HepG2 (cell line): Measurements from ENCODE around the gene VAV2. TPM values are rescaled to one million over a fixed set of nuclear protein-coding genes. Genes with fewer than 3 reads are reported as not detected.
A peak's percentile ranks its signal among the peaks of the same experiment; 100 is the strongest.

Experiments
- ATAD3A ChIP-seq: sonication (generic); formaldehyde crosslinking; IDR thresholded peaks from 2 replicates; pipeline ENCODE4 v1.4.0; 2020; ENCODE audit warnings: missing genetic modification reagents
- BRCA1 ChIP-seq: sonication (generic); formaldehyde crosslinking; IDR thresholded peaks from 2 replicates; pipeline ENCODE4 v1.4.0; 2020; ENCODE audit warnings: missing genetic modification reagents
- CSRNP2 ChIP-seq: sonication (generic); formaldehyde crosslinking; conservative IDR thresholded peaks from 2 replicates; pipeline ENCODE4 v1.8.0; 2022; ENCODE audit warnings: low read depth, missing genetic modification reagents
- FOXC1 ChIP-seq: sonication (generic); formaldehyde crosslinking; IDR thresholded peaks from 2 replicates; pipeline ENCODE4 v1.8.0; 2022; ENCODE audit warnings: mild to moderate bottlenecking, missing genetic modification reagents, borderline replicate concordance
- GLI4 ChIP-seq: sonication (generic); formaldehyde crosslinking; IDR thresholded peaks from 2 replicates; pipeline ENCODE4 v1.5.1; 2020; ENCODE audit warnings: missing genetic modification reagents, mild to moderate bottlenecking, moderate library complexity, borderline replicate concordance
- KMT2B ChIP-seq: IDR thresholded peaks from 2 replicates; pipeline ENCODE4 v1.6.1; 2016; ENCODE audit warnings: missing genetic modification reagents, missing compliant biosample characterization
- SMAD1 ChIP-seq: sonication (generic); formaldehyde crosslinking; IDR thresholded peaks from 2 replicates; pipeline ENCODE4 v1.4.0; 2020; ENCODE audit warnings: missing genetic modification reagents, low read depth, mild to moderate bottlenecking, borderline replicate concordance
- SRSF9 ChIP-seq: fragments of 200-400 bp; formaldehyde crosslinking; IDR thresholded peaks from 2 replicates; pipeline ENCODE4 v1.6.1; 2018; ENCODE audit warnings: borderline replicate concordance, mild to moderate bottlenecking, low read depth, low read length; ENCODE audit not compliant: insufficient read depth, poor library complexity, severe bottlenecking
- TBX3 ChIP-seq: fragments of 450-650 bp; IDR thresholded peaks from 2 replicates; pipeline ENCODE4 v1.6.1; 2017; ENCODE audit warnings: antibody characterized with exemption, mild to moderate bottlenecking, inconsistent platforms, borderline replicate concordance
- ZBTB46 ChIP-seq: sonication (generic); formaldehyde crosslinking; IDR thresholded peaks from 2 replicates; pipeline ENCODE4 v1.4.0; 2020; ENCODE audit warnings: mild to moderate bottlenecking, missing genetic modification reagents, borderline replicate concordance
- ZNF570 ChIP-seq: sonication (generic); formaldehyde crosslinking; IDR thresholded peaks from 2 replicates; pipeline ENCODE4 v1.4.0; 2020; ENCODE audit warnings: mild to moderate bottlenecking, missing genetic modification reagents, borderline replicate concordance
- ZNF615 ChIP-seq: sonication (generic); formaldehyde crosslinking; IDR thresholded peaks from 2 replicates; pipeline ENCODE4 v1.5.0; 2020; ENCODE audit warnings: mild to moderate bottlenecking, missing genetic modification reagents, borderline replicate concordance
- ZNF740 ChIP-seq: sonication (generic); formaldehyde crosslinking; IDR thresholded peaks from 2 replicates; pipeline ENCODE4 v1.4.0; 2020; ENCODE audit warnings: missing genetic modification reagents
- polyA plus RNA-seq, 8 experiments: library from polyadenylated mRNA; depleted of rRNA in 3 of 8; stranded (reverse) in 7 of 8; unstranded in 1 of 8; fragments of >200 nt; fragmentation: Illumina TruSeq in 4 of 8; extraction: Trizol in 4 of 8; gene quantifications; 2 replicates each; pipeline versions ENCODE4 v1.2.1 to v1.2.3, GENCODE V29; 2011 to 2016; ENCODE audit warnings: low read depth in 4 of 8, missing spikeins in 1 of 8, mixed read lengths in 1 of 8; ENCODE audit not compliant: insufficient read depth in 1 of 8
- total RNA-seq, 5 experiments: library from RNA; depleted of rRNA; stranded (reverse); fragments of >200 nt; fragmentation: Illumina TruSeq; extraction: Trizol; gene quantifications; 2 replicates each; pipeline ENCODE4 v1.2.3, GENCODE V29; 2016; ENCODE audit warnings: low read depth in 1 of 5
- TF ChIP-seq, protein P1 (sequence below): sonication (generic); formaldehyde crosslinking; IDR thresholded peaks from 2 replicates; pipeline ENCODE4 v1.5.0; 2020; ENCODE audit warnings: mild to moderate bottlenecking, missing genetic modification reagents, borderline replicate concordance
- TF ChIP-seq, protein P2 (sequence below): sonication (generic); formaldehyde crosslinking; IDR thresholded peaks from 2 replicates; pipeline ENCODE4 v1.4.0; 2020; ENCODE audit warnings: mild to moderate bottlenecking, missing genetic modification reagents

VAV2 gene
- total and polyA plus RNA-seq, 2 of the 13 experiments (the other 11 are each of a cell fraction or from before 2014, with no cell fraction given): 22.5 to 22.9 TPM

DNA sequence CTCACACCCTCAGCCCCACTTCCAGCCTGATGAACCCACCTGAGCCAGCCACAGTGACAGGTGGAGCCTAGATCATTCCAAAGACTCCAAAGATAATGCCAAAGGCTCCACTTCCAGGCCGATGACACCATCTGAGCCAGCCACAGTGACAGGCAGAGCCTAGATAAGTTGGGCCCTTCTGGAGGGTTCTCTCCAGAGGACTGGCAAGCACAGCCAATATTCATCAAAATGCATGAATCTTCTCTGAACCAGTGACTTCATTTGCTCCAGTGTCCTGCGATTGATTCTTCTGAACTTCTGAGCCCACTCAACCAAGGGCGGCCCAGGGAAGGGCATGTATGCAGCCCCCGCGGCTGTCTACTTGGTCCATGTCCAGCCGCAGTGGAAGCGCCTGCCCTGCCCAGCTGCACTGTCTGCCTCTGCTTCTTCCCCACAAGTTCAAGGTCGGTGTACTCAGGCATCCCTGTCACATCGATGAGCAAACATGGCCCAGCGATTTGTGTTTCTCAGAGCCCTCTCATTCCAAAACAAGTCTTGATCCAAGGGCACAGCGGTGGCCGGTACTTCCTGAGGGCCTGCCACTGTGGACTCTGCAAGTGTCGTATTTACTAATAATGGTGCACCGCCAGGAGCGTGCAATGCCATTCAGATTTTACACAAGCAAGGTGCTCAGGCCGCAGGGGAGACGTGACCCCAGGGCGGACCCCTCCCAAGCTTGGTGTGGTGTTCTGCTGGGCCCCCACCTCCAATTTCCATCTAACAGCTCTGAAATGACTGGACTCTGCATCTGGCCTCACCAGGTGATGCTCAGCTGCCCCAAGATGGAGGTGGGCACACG lies 107.0 kb downstream of the VAV2 start (continued):
- TF ChIP-seq, protein P1, sequence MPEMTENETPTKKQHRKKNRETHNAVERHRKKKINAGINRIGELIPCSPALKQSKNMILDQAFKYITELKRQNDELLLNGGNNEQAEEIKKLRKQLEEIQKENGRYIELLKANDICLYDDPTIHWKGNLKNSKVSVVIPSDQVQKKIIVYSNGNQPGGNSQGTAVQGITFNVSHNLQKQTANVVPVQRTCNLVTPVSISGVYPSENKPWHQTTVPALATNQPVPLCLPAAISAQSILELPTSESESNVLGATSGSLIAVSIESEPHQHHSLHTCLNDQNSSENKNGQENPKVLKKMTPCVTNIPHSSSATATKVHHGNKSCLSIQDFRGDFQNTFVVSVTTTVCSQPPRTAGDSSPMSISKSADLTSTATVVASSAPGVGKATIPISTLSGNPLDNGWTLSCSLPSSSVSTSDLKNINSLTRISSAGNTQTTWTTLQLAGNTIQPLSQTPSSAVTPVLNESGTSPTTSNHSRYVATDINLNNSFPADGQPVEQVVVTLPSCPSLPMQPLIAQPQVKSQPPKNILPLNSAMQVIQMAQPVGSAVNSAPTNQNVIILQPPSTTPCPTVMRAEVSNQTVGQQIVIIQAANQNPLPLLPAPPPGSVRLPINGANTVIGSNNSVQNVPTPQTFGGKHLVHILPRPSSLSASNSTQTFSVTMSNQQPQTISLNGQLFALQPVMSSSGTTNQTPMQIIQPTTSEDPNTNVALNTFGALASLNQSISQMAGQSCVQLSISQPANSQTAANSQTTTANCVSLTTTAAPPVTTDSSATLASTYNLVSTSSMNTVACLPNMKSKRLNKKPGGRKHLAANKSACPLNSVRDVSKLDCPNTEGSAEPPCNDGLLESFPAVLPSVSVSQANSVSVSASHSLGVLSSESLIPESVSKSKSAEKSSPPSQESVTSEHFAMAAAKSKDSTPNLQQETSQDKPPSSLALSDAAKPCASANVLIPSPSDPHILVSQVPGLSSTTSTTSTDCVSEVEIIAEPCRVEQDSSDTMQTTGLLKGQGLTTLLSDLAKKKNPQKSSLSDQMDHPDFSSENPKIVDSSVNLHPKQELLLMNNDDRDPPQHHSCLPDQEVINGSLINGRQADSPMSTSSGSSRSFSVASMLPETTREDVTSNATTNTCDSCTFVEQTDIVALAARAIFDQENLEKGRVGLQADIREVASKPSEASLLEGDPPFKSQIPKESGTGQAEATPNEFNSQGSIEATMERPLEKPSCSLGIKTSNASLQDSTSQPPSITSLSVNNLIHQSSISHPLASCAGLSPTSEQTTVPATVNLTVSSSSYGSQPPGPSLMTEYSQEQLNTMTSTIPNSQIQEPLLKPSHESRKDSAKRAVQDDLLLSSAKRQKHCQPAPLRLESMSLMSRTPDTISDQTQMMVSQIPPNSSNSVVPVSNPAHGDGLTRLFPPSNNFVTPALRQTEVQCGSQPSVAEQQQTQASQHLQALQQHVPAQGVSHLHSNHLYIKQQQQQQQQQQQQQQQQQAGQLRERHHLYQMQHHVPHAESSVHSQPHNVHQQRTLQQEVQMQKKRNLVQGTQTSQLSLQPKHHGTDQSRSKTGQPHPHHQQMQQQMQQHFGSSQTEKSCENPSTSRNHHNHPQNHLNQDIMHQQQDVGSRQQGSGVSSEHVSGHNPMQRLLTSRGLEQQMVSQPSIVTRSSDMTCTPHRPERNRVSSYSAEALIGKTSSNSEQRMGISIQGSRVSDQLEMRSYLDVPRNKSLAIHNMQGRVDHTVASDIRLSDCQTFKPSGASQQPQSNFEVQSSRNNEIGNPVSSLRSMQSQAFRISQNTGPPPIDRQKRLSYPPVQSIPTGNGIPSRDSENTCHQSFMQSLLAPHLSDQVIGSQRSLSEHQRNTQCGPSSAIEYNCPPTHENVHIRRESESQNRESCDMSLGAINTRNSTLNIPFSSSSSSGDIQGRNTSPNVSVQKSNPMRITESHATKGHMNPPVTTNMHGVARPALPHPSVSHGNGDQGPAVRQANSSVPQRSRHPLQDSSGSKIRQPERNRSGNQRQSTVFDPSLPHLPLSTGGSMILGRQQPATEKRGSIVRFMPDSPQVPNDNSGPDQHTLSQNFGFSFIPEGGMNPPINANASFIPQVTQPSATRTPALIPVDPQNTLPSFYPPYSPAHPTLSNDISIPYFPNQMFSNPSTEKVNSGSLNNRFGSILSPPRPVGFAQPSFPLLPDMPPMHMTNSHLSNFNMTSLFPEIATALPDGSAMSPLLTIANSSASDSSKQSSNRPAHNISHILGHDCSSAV (CRISPR knock-in tag): no peak
- TF ChIP-seq SRSF9 (no peak), ATAD3A (CRISPR knock-in tag) (no peak), TBX3 (no peak), CSRNP2 (CRISPR knock-in tag) (no peak), FOXC1 (CRISPR knock-in tag) (peak; percentile 68; the same call in 1 of the 2 replicates), KMT2B (CRISPR knock-in tag) (no peak; the same call in 1 of the 2 replicates), GLI4 (CRISPR knock-in tag) (no peak), ZNF570 (CRISPR knock-in tag) (no peak), SMAD1 (CRISPR knock-in tag) (no peak; the same call in 1 of the 2 replicates), ZBTB46 (no peak), ZNF740 (CRISPR knock-in tag) (no peak), BRCA1 (CRISPR knock-in tag) (no peak), ZNF615 (CRISPR knock-in tag) (no peak)
- TF ChIP-seq, protein P2, sequence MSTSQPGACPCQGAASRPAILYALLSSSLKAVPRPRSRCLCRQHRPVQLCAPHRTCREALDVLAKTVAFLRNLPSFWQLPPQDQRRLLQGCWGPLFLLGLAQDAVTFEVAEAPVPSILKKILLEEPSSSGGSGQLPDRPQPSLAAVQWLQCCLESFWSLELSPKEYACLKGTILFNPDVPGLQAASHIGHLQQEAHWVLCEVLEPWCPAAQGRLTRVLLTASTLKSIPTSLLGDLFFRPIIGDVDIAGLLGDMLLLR (CRISPR knock-in tag): peak; percentile 57; the same call in 1 of the 2 replicates
